SK-N-SH treated with all-trans-retinoic acid at 6 μM for 48 hours (cell line): ENCODE measurements around the gene AGR3.

Experiments
- ATAC-seq: fragments of 200-7000 bp; cut with Tn5 transposase; 3 replicates; pipeline ENCODE4 v1.9.1; 2020; ENCODE audit warnings: mild to moderate bottlenecking, moderate library complexity
- ARNTL ChIP-seq: fragments of 450-650 bp; formaldehyde crosslinking; IDR thresholded peaks from 2 replicates; pipeline ENCODE4 v1.5.0; 2020; ENCODE audit warnings: low read depth, mild to moderate bottlenecking, moderate library complexity, borderline replicate concordance
- BACH2 ChIP-seq: fragments of 250-450 bp; sonication (Bioruptor Pico); IDR thresholded peaks from 2 replicates; pipeline ENCODE4 v1.9.0; 2021; ENCODE audit warnings: mild to moderate bottlenecking, borderline replicate concordance
- CSDC2 ChIP-seq: fragments of 250-450 bp; sonication (Bioruptor Pico); IDR thresholded peaks from 2 replicates; pipeline ENCODE4 v1.5.0; 2020; ENCODE audit warnings: mild to moderate bottlenecking, moderate library complexity
- ESRRG ChIP-seq: fragments of 250-450 bp; sonication (Bioruptor Pico); IDR thresholded peaks from 2 replicates; pipeline ENCODE4 v1.6.1; 2021; ENCODE audit warnings: mild to moderate bottlenecking
- GLIS3 ChIP-seq: fragments of 250-450 bp; sonication (Bioruptor Pico); IDR thresholded peaks from 2 replicates; pipeline ENCODE4 v1.5.0; 2020; ENCODE audit warnings: mild to moderate bottlenecking, moderate library complexity
- ISL1 ChIP-seq: fragments of 250-450 bp; sonication (Bioruptor Pico); IDR thresholded peaks from 2 replicates; pipeline ENCODE4 v2.1.2; 2022; ENCODE audit warnings: mild to moderate bottlenecking, moderate library complexity
- OSR1 ChIP-seq: fragments of 250-450 bp; sonication (Bioruptor Pico); IDR thresholded peaks from 2 replicates; pipeline ENCODE4 v1.8.0; 2022; ENCODE audit warnings: moderate library complexity, mild to moderate bottlenecking, inconsistent platforms
- POU6F1 ChIP-seq: fragments of 250-450 bp; sonication (Bioruptor Pico); IDR thresholded peaks from 2 replicates; pipeline ENCODE4 v1.8.0; 2021; ENCODE audit warnings: low read depth, mild to moderate bottlenecking, moderate library complexity, borderline replicate concordance
- PPARA ChIP-seq: fragments of 250-450 bp; sonication (Bioruptor Pico); IDR thresholded peaks from 2 replicates; pipeline ENCODE4 v1.5.0; 2020; ENCODE audit warnings: mild to moderate bottlenecking, borderline replicate concordance
- RARB ChIP-seq: fragments of 250-450 bp; sonication (Bioruptor Pico); IDR thresholded peaks from 2 replicates; pipeline ENCODE4 v1.8.0; 2021; ENCODE audit warnings: mild to moderate bottlenecking, moderate library complexity
- SNAI2 ChIP-seq: fragments of 250-450 bp; sonication (Bioruptor Pico); IDR thresholded peaks from 2 replicates; pipeline ENCODE4 v1.5.0; 2020; ENCODE audit warnings: mild to moderate bottlenecking, moderate library complexity
- TCF4 ChIP-seq: fragments of 250-450 bp; sonication (Bioruptor Pico); IDR thresholded peaks from 2 replicates; pipeline ENCODE4 v1.8.0; 2021; ENCODE audit warnings: mild to moderate bottlenecking, moderate library complexity, borderline replicate concordance
- TSHZ2 ChIP-seq: fragments of 250-450 bp; sonication (Bioruptor Pico); IDR thresholded peaks from 2 replicates; pipeline ENCODE4 v1.5.0; 2020; ENCODE audit warnings: mild to moderate bottlenecking, moderate library complexity
- ZC3H10 ChIP-seq: fragments of 250-450 bp; sonication (Bioruptor Pico); IDR thresholded peaks from 2 replicates; pipeline ENCODE4 v1.5.1; 2021; ENCODE audit warnings: mild to moderate bottlenecking, moderate library complexity
- ZFP3 ChIP-seq: fragments of 250-450 bp; sonication (Bioruptor Pico); IDR thresholded peaks from 2 replicates; pipeline ENCODE4 v1.5.0; 2020; ENCODE audit warnings: mild to moderate bottlenecking, moderate library complexity
- ZFP30 ChIP-seq: fragments of 450-650 bp; formaldehyde crosslinking; IDR thresholded peaks from 2 replicates; pipeline ENCODE4 v1.5.0; 2022; ENCODE audit warnings: mild to moderate bottlenecking, moderate library complexity
- ZNF565 ChIP-seq: fragments of 450-650 bp; formaldehyde crosslinking; conservative IDR thresholded peaks from 2 replicates; pipeline ENCODE4 v1.5.0; 2020; ENCODE audit warnings: low read depth, mild to moderate bottlenecking, moderate library complexity
- ZNF70 ChIP-seq: fragments of 450-650 bp; formaldehyde crosslinking; IDR thresholded peaks from 2 replicates; pipeline ENCODE4 v1.5.0; 2020; ENCODE audit warnings: mild to moderate bottlenecking, moderate library complexity
- ZNF8 ChIP-seq: fragments of 450-650 bp; formaldehyde crosslinking; IDR thresholded peaks from 2 replicates; pipeline ENCODE4 v1.5.0; 2020; ENCODE audit warnings: mild to moderate bottlenecking, moderate library complexity
- TF ChIP-seq, protein P1 (sequence below): fragments of 250-450 bp; sonication (Bioruptor Pico); IDR thresholded peaks from 2 replicates; pipeline ENCODE4 v1.8.0; 2020; ENCODE audit warnings: mild to moderate bottlenecking, moderate library complexity, borderline replicate concordance
- TF ChIP-seq, protein P2 (sequence below): fragments of 250-450 bp; sonication (Bioruptor Pico); IDR thresholded peaks from 2 replicates; pipeline ENCODE4 v1.5.1; 2020; ENCODE audit warnings: low read depth, mild to moderate bottlenecking, moderate library complexity

The AGR3 gene

DNA sequence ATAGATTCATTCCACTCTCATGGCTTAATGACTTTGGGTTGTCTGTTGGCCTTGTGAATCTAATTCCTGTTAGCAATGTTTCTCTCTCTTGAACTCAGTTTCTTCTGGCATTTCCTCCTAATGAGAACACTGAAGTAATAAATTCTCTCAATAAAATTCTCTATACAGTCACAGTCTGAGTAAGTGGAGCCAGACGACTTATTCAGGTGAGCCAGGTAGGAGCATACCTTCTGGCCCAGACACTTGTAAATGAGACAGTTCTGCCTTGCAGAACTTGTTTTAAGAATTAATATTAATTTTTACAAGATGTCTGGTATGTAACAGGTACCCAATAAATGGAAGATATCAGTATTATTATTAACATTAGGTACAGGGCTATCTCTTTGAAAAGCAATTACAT, 48.4 kb downstream of the AGR3 start:
- ATAC-seq, result no peak
- TF ChIP-seq ZNF8 (no peak), ZC3H10 (CRISPR knock-in tag) (no peak), ISL1 (no peak), SNAI2 (CRISPR knock-in tag) (no peak), RARB (no peak), ESRRG (CRISPR knock-in tag) (no peak), PPARA (CRISPR knock-in tag) (no peak), ZFP30 (no peak), GLIS3 (CRISPR knock-in tag) (no peak), BACH2 (CRISPR knock-in tag) (no peak), POU6F1 (CRISPR knock-in tag) (no peak), CSDC2 (CRISPR knock-in tag) (no peak), ZNF565 (CRISPR knock-in tag) (no peak), ARNTL (CRISPR knock-in tag) (no peak), TSHZ2 (CRISPR knock-in tag) (no peak), ZFP3 (CRISPR knock-in tag) (no peak), TCF4 (CRISPR knock-in tag) (no peak)
- TF ChIP-seq, protein P1, sequence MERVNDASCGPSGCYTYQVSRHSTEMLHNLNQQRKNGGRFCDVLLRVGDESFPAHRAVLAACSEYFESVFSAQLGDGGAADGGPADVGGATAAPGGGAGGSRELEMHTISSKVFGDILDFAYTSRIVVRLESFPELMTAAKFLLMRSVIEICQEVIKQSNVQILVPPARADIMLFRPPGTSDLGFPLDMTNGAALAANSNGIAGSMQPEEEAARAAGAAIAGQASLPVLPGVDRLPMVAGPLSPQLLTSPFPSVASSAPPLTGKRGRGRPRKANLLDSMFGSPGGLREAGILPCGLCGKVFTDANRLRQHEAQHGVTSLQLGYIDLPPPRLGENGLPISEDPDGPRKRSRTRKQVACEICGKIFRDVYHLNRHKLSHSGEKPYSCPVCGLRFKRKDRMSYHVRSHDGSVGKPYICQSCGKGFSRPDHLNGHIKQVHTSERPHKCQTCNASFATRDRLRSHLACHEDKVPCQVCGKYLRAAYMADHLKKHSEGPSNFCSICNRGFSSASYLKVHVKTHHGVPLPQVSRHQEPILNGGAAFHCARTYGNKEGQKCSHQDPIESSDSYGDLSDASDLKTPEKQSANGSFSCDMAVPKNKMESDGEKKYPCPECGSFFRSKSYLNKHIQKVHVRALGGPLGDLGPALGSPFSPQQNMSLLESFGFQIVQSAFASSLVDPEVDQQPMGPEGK (CRISPR knock-in tag), result no peak
- TF ChIP-seq, protein P2, sequence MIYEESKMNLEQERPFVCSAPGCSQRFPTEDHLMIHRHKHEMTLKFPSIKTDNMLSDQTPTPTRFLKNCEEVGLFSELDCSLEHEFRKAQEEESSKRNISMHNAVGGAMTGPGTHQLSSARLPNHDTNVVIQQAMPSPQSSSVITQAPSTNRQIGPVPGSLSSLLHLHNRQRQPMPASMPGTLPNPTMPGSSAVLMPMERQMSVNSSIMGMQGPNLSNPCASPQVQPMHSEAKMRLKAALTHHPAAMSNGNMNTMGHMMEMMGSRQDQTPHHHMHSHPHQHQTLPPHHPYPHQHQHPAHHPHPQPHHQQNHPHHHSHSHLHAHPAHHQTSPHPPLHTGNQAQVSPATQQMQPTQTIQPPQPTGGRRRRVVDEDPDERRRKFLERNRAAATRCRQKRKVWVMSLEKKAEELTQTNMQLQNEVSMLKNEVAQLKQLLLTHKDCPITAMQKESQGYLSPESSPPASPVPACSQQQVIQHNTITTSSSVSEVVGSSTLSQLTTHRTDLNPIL, result no peak
- TF ChIP-seq, all 23 proteins: peak for 0

GRCh38 chr7:16826060-16826459, 55.7 kb downstream of the AGR3 start:
- TF ChIP-seq SNAI2 (CRISPR knock-in tag), result no peak
- TF ChIP-seq PPARA (CRISPR knock-in tag), result no peak
- TF ChIP-seq ZFP30, result no peak
- TF ChIP-seq ZNF8, result no peak
- no peak for TF ChIP-seq CSDC2 (CRISPR knock-in tag)
- TF ChIP-seq ESRRG (CRISPR knock-in tag), result no peak
- TF ChIP-seq ARNTL (CRISPR knock-in tag), result no peak
- ATAC-seq, result no peak

DNA sequence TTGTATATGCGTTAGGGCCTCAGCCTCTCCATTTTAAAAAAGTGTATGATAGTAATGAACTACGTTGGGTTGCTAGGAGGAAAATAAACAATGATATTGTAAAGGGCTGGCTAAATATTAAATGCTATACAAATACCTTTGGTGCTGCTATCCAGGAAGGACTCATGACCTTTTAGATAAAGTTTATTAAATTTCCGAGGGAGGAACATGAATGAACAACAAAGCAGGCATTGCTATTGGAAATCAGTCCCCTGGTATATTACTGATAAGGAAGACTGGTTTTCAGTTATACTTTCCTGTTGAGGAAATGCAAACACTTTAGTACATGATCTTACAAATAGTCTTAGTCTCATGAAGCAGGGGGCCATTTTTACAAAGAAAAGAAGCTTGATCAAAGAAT, 59.8 kb downstream of the AGR3 start:
- TF ChIP-seq ZFP3 (CRISPR knock-in tag) (no peak), ZC3H10 (CRISPR knock-in tag) (no peak), TSHZ2 (CRISPR knock-in tag) (no peak), BACH2 (CRISPR knock-in tag) (no peak), OSR1 (no peak), ZNF70 (CRISPR knock-in tag) (no peak), SNAI2 (CRISPR knock-in tag) (no peak), POU6F1 (CRISPR knock-in tag) (no peak), ZNF565 (CRISPR knock-in tag) (no peak)
- TF ChIP-seq, protein P1 (CRISPR knock-in tag), result no peak
- no peak for ATAC-seq
